Measurements from ENCODE around the gene NDUFB10. TPM values are rescaled to one million over a fixed set of nuclear protein-coding genes. Genes with fewer than 3 reads are reported as not detected.
"Not testable (repeated sequence)": the region's sequence is repeated elsewhere in the genome, so short reads cannot be mapped to it uniquely, and the experiment has no call there.

NDUFB10 gene
- total RNA-seq, 2 donors from 2014 or later = 583 to 1,046 TPM

GRCh38 chr16:1917665-1918350, 41.5 kb upstream of the NDUFB10 start:
- Histone ChIP-seq H3K36me3 (no peaks in the 10 kb centered on the region), H3K27ac (no peak overlapping the region), H3K4me3 (no peak overlapping the region), H3K9me3 (no peaks in the 10 kb centered on the region), H3K27me3 (peaks cover 13 to 33% of the 10 kb centered on the region in 2 donors), H3K4me1 (peaks cover 0 to 7% of the 10 kb centered on the region in 2 donors)
- no peak for DNase-seq (ENCODE audit: low spot score)
- TF ChIP-seq, protein P1, sequence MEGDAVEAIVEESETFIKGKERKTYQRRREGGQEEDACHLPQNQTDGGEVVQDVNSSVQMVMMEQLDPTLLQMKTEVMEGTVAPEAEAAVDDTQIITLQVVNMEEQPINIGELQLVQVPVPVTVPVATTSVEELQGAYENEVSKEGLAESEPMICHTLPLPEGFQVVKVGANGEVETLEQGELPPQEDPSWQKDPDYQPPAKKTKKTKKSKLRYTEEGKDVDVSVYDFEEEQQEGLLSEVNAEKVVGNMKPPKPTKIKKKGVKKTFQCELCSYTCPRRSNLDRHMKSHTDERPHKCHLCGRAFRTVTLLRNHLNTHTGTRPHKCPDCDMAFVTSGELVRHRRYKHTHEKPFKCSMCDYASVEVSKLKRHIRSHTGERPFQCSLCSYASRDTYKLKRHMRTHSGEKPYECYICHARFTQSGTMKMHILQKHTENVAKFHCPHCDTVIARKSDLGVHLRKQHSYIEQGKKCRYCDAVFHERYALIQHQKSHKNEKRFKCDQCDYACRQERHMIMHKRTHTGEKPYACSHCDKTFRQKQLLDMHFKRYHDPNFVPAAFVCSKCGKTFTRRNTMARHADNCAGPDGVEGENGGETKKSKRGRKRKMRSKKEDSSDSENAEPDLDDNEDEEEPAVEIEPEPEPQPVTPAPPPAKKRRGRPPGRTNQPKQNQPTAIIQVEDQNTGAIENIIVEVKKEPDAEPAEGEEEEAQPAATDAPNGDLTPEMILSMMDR (IDR thresholded peaks at IDR 0.05) = no peak

DNA sequence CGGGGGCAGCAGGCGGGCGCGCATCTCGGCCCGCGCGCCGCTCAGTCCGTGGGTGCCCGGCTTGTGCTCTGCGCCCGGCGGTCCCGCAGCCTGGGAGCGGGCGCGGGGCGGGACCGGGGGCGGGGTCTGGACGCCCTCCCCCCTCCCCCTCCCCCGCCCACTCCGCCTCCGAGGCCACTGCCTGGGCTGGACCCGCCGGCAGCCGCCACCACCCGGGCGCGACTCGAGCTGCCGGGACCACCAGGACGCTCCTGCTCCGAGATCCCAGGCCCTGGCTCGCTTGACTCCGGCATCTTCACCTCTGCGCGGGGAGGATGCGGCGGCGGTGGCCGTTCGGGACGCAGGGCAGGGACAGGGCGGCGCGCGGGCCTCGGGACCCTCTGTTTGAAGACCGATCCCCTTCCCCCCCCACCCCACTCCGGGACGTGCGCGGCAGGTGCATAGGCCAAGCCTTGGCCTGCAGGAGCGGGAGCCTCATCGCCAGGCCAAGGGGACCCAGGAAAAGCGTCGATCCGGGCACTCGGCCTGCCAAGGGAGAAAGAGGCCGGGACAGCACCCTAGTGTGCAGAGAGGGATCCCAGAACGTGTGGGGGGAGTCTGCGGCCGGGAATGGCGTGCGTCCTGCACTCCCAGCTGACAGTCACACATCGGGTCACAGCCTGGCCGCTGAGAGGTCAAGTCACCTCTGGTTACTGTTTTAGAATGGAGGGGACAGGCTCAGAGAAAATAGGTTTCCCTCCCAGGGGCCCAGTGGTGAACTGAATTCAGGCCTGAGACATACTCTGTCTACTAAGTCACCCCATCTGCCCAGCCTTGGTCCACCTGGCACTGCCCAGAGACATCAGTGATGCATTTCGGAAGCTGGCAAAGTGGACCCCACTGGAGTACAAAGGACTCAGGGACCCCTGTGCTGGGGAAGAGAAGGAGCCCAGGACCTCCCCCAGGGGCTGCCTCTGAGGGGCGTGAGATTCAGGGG, 40.7 kb upstream of the NDUFB10 start, which contains the start of gene HS3ST6:
TSS of gene HS3ST6 (minus strand) at position 65 of the 976 bp plus-strand sequence. CDS start 92 bp downstream, outside the sequence.
- H3K27ac ChIP-seq = no peak within 1 kb of the TSS
- no peaks in the 10 kb centered on the region for H3K36me3 ChIP-seq
- no peaks in the 10 kb centered on the region for H3K9me3 ChIP-seq
- H3K4me1 ChIP-seq = peaks cover 0 to 11% of the 10 kb centered on the region in 2 donors
- no peak for DNase-seq (ENCODE audit: low spot score)
- TF ChIP-seq, protein P1 (IDR thresholded peaks at IDR 0.05) = no peak
- peaks cover 13 to 33% of the 10 kb centered on the region in 2 donors for H3K27me3 ChIP-seq
- peak within 1 kb of the TSS in 1 of 2 donors; percentile 27 for H3K4me3 ChIP-seq

- H3K27ac ChIP-seq = no peak overlapping the region
- H3K9me3 ChIP-seq = no peaks in the 10 kb centered on the region
- H3K27me3 ChIP-seq = peaks cover 13 to 33% of the 10 kb centered on the region in 2 donors
- H3K36me3 ChIP-seq = no peaks in the 10 kb centered on the region
- peaks cover 0 to 13% of the 10 kb centered on the region in 2 donors for H3K4me1 ChIP-seq
- TF ChIP-seq, protein P1 (IDR thresholded peaks at IDR 0.05) = no peak
- no peak overlapping the region for H3K4me3 ChIP-seq
- DNase-seq (ENCODE audit: low spot score) = no peak
Measured at GRCh38 chr16:1919327-1919998, 39.9 kb upstream of the NDUFB10 start.

- not testable (repeated sequence) for DNase-seq (ENCODE audit: low spot score); H3K4me3 ChIP-seq; H3K9me3 ChIP-seq; H3K27ac ChIP-seq; H3K36me3 ChIP-seq
- Histone ChIP-seq H3K27me3 (peaks cover 13 to 33% of the 10 kb centered on the region in 2 donors), H3K4me1 (peaks cover 0 to 13% of the 10 kb centered on the region in 2 donors)
Measured at GRCh38 chr16:1920122-1920521, 39.2 kb upstream of the NDUFB10 start.

DNA sequence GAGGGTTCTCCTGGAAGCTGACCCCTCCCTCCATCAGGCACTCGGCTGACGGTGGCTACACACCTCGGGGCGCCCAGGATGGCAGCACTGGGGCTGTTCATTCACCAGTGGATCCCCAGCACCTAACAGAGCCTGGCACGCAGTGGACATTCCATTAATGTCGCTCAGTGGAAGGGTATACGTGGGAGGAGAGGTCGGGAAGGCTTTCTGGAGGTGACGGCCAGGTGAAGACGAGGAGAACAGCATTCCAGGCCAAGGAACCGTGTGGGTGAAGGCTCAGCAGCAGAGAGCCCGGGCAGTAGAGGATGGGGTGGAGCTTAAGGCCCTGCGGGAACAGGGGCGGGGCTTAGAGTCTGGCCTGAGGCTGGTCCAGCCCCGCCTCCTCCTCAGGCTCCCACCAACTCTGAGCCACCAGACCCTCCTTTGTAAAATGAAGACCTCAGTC, 38.6 kb upstream of the NDUFB10 start:
- DNase-seq (ENCODE audit: low spot score) = no peak
- H3K27me3 ChIP-seq = peaks cover 13 to 33% of the 10 kb centered on the region in 2 donors

More for the DNA sequence above, 38.6 kb upstream of the NDUFB10 start:
- TF ChIP-seq, protein P1 (IDR thresholded peaks at IDR 0.05) = no peak
- no peak overlapping the region for H3K4me3 ChIP-seq
- H3K36me3 ChIP-seq = no peaks in the 10 kb centered on the region
- H3K4me1 ChIP-seq = peaks cover 0 to 13% of the 10 kb centered on the region in 2 donors
- H3K27ac ChIP-seq = no peak overlapping the region
- H3K9me3 ChIP-seq = no peaks in the 10 kb centered on the region

Data from right atrium auricular region (tissue), 2 donors.